ENCODE measurements around the gene MYO5B.

MYO5B gene

GRCh38 chr18:50162486-50163304 lies 32.3 kb downstream of the MYO5B start:
- Histone ChIP-seq H3K36me3 (replicated peaks; ENCODE audit: insufficient read depth, low read length) (no peaks in the 10 kb centered on the region), H3K27ac (ENCODE audit: low read length) (no peak overlapping the region)
- DNase-seq: no peak

GRCh38 chr18:50161597-50162205 lies 33.2 kb downstream of the MYO5B start:
- Histone ChIP-seq H2AFZ (ENCODE audit: low read length) (no peak overlapping the region), H3K27me3 (replicated peaks; ENCODE audit: insufficient read depth, low read length) (no peaks in the 10 kb centered on the region), H3K27ac (ENCODE audit: low read length) (no peak overlapping the region), H3K9ac (ENCODE audit: low read length) (no peak overlapping the region), H4K20me1 (ENCODE audit: insufficient read depth, low read length) (no peaks in the 10 kb centered on the region; the same call in 1 of the 2 replicates), H3K4me3 (ENCODE audit: low read length) (no peak overlapping the region), H3K79me2 (ENCODE audit: low read length) (peaks cover 84% of the 10 kb centered on the region), H3K9me2 (replicated peaks; ENCODE audit: insufficient read depth, low read length) (no peaks in the 10 kb centered on the region), H3K4me2 (ENCODE audit: low read depth, low read length) (no peak overlapping the region), H3K9me3 (replicated peaks; ENCODE audit: insufficient read depth, low read length) (no peaks in the 10 kb centered on the region), H3K4me1 (ENCODE audit: low read length) (no peaks in the 10 kb centered on the region), H3F3A (ENCODE audit: insufficient read depth, low read length) (no peaks in the 10 kb centered on the region), H3K36me3 (replicated peaks; ENCODE audit: insufficient read depth, low read length) (no peaks in the 10 kb centered on the region)
- DNase-seq: no peak
- TF ChIP-seq EZH2 (optimal IDR thresholded peaks at IDR 0.05; ENCODE audit: low read depth, low read length) (no peak), CTCF (IDR thresholded peaks at IDR 0.05; ENCODE audit: low read length) (no peak), EZH2phosphoT487 (IDR thresholded peaks at IDR 0.05; ENCODE audit: low read length) (no peak)

More at GRCh38 chr18:50162486-50163304, 32.3 kb downstream of the MYO5B start:
- Histone ChIP-seq H3K4me3 (ENCODE audit: low read length) (no peak overlapping the region), H3K79me2 (ENCODE audit: low read length) (peaks cover 88% of the 10 kb centered on the region), H4K20me1 (ENCODE audit: insufficient read depth, low read length) (no peaks in the 10 kb centered on the region; the same call in 1 of the 2 replicates), H3K9ac (ENCODE audit: low read length) (no peak overlapping the region), H3K27me3 (replicated peaks; ENCODE audit: insufficient read depth, low read length) (no peaks in the 10 kb centered on the region), H3K9me3 (replicated peaks; ENCODE audit: insufficient read depth, low read length) (no peaks in the 10 kb centered on the region), H3K4me2 (ENCODE audit: low read depth, low read length) (no peak overlapping the region), H3K9me2 (replicated peaks; ENCODE audit: insufficient read depth, low read length) (no peaks in the 10 kb centered on the region), H3F3A (ENCODE audit: insufficient read depth, low read length) (no peaks in the 10 kb centered on the region), H3K4me1 (ENCODE audit: low read length) (no peaks in the 10 kb centered on the region), H2AFZ (ENCODE audit: low read length) (no peak overlapping the region)
- TF ChIP-seq CTCF (IDR thresholded peaks at IDR 0.05; ENCODE audit: low read length) (no peak), EZH2phosphoT487 (IDR thresholded peaks at IDR 0.05; ENCODE audit: low read length) (no peak), EZH2 (optimal IDR thresholded peaks at IDR 0.05; ENCODE audit: low read depth, low read length) (no peak)

- H3K4me1 ChIP-seq (ENCODE audit: low read length): no peaks in the 10 kb centered on the region
- no peaks in the 10 kb centered on the region for H3F3A ChIP-seq (ENCODE audit: insufficient read depth, low read length)
- H3K27me3 ChIP-seq (replicated peaks; ENCODE audit: insufficient read depth, low read length): no peaks in the 10 kb centered on the region
- no peak overlapping the region for H3K9ac ChIP-seq (ENCODE audit: low read length)
- no peaks in the 10 kb centered on the region for H3K9me2 ChIP-seq (replicated peaks; ENCODE audit: insufficient read depth, low read length)
- no peak overlapping the region for H2AFZ ChIP-seq (ENCODE audit: low read length)
- H3K9me3 ChIP-seq (replicated peaks; ENCODE audit: insufficient read depth, low read length): no peaks in the 10 kb centered on the region
- no peaks in the 10 kb centered on the region; the same call in 1 of the 2 replicates for H4K20me1 ChIP-seq (ENCODE audit: insufficient read depth, low read length)
- no peak overlapping the region for H3K4me3 ChIP-seq (ENCODE audit: low read length)
- no peak overlapping the region for H3K4me2 ChIP-seq (ENCODE audit: low read depth, low read length)
- no peaks in the 10 kb centered on the region for H3K36me3 ChIP-seq (replicated peaks; ENCODE audit: insufficient read depth, low read length)
- H3K27ac ChIP-seq (ENCODE audit: low read length): no peak overlapping the region
- TF ChIP-seq EZH2 (optimal IDR thresholded peaks at IDR 0.05; ENCODE audit: low read depth, low read length): no peak
- no peak for TF ChIP-seq EZH2phosphoT487 (IDR thresholded peaks at IDR 0.05; ENCODE audit: low read length)
- no peak for TF ChIP-seq CTCF (IDR thresholded peaks at IDR 0.05; ENCODE audit: low read length)
- no peak for DNase-seq
- peaks cover 76% of the 10 kb centered on the region for H3K79me2 ChIP-seq (ENCODE audit: low read length)
Measured at GRCh38 chr18:50159654-50160046, 35.3 kb downstream of the MYO5B start.
